Measurements from ENCODE around the gene RNF207. TPM values are rescaled to one million over a fixed set of nuclear protein-coding genes. Genes with fewer than 3 reads are reported as not detected.

The RNF207 gene
- total RNA-seq, 1 experiment from 2014 or later: 9.2 TPM

GRCh38 chr1:6199298-6200187 lies 6.4 kb upstream of the RNF207 start, which contains the start of gene RPL22 (continued):
- TF ChIP-seq, protein P1, sequence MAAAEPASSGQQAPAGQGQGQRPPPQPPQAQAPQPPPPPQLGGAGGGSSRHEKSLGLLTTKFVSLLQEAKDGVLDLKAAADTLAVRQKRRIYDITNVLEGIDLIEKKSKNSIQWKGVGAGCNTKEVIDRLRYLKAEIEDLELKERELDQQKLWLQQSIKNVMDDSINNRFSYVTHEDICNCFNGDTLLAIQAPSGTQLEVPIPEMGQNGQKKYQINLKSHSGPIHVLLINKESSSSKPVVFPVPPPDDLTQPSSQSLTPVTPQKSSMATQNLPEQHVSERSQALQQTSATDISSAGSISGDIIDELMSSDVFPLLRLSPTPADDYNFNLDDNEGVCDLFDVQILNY (CRISPR knock-in tag; IDR thresholded peaks at IDR 0.05): peak; percentile 47; the same call in 1 of the 2 replicates
- no peak for TF ChIP-seq ZNF532 (CRISPR knock-in tag; IDR thresholded peaks at IDR 0.05; ENCODE audit: borderline replicate concordance)
- peak; percentile 74 for TF ChIP-seq USF1 (CRISPR knock-in tag; IDR thresholded peaks at IDR 0.05)
- peak; percentile 71 for TF ChIP-seq SMAD3 (CRISPR knock-in tag; IDR thresholded peaks at IDR 0.05; ENCODE audit: borderline replicate concordance)
- peak; percentile 100 for TF ChIP-seq SP1 (CRISPR knock-in tag; conservative IDR thresholded peaks at IDR 0.05)
- TF ChIP-seq ESRRA (CRISPR knock-in tag; IDR thresholded peaks at IDR 0.05; ENCODE audit: borderline replicate concordance): peak; percentile 73; the same call in 1 of the 2 replicates
- TF ChIP-seq ZNF219 (CRISPR knock-in tag; IDR thresholded peaks at IDR 0.05; ENCODE audit: borderline replicate concordance): peak; percentile 86; the same call in 1 of the 2 replicates
- peak; percentile 85 for TF ChIP-seq FOXP1 (CRISPR knock-in tag; IDR thresholded peaks at IDR 0.05; ENCODE audit: borderline replicate concordance)
- TF ChIP-seq RORB (CRISPR knock-in tag; IDR thresholded peaks at IDR 0.05): no peak
- TF ChIP-seq EMX1 (CRISPR knock-in tag; IDR thresholded peaks at IDR 0.05): no peak
- peak; percentile 95 for TF ChIP-seq FOXK1 (CRISPR knock-in tag; IDR thresholded peaks at IDR 0.05)
- TF ChIP-seq GABPB1 (CRISPR knock-in tag; IDR thresholded peaks at IDR 0.05): peak; percentile 42; the same call in 1 of the 2 replicates
- no peak for TF ChIP-seq AR (CRISPR knock-in tag; IDR thresholded peaks at IDR 0.05)
- TF ChIP-seq ZNF232 (CRISPR knock-in tag; IDR thresholded peaks at IDR 0.05): peak; percentile 77; the same call in 1 of the 2 replicates
- peak; percentile 78; the same call in 1 of the 2 replicates for TF ChIP-seq CBFB (CRISPR knock-in tag; IDR thresholded peaks at IDR 0.05; ENCODE audit: low read depth)
- no peak for TF ChIP-seq ATF6 (CRISPR knock-in tag; IDR thresholded peaks at IDR 0.05)
- TF ChIP-seq ZSCAN18 (CRISPR knock-in tag; IDR thresholded peaks at IDR 0.05): no peak
- no peak for TF ChIP-seq SOX15 (CRISPR knock-in tag; IDR thresholded peaks at IDR 0.05)
- 0 out of 2 replicates have a peak, but pooled peaks have one; percentile 70 for TF ChIP-seq TEAD4 (CRISPR knock-in tag; IDR thresholded peaks at IDR 0.05)
- TF ChIP-seq, protein P2, sequence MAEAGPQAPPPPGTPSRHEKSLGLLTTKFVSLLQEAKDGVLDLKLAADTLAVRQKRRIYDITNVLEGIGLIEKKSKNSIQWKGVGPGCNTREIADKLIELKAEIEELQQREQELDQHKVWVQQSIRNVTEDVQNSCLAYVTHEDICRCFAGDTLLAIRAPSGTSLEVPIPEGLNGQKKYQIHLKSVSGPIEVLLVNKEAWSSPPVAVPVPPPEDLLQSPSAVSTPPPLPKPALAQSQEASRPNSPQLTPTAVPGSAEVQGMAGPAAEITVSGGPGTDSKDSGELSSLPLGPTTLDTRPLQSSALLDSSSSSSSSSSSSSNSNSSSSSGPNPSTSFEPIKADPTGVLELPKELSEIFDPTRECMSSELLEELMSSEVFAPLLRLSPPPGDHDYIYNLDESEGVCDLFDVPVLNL (CRISPR knock-in tag; IDR thresholded peaks at IDR 0.05; ENCODE audit: borderline replicate concordance, low read depth): no peak
- peak; percentile 88 for TF ChIP-seq HMGXB4 (CRISPR knock-in tag; IDR thresholded peaks at IDR 0.05)
- TF ChIP-seq MXD4 (CRISPR knock-in tag; IDR thresholded peaks at IDR 0.05; ENCODE audit: borderline replicate concordance): no peak

Measured in WTC11 (cell line).